Natural killer cell treated with Interleukin-12 subunit alpha and Interleukin-12 subunit beta and Interleukin-15 and Interleukin-18, amount 100 ng/mL, for 72 hours (primary cell): Measurements from ENCODE around the gene FUCA2. TPM values are rescaled to one million over a fixed set of nuclear protein-coding genes. Genes with fewer than 3 reads are reported as not detected.
"Not testable (repeated sequence)": the region's sequence is repeated elsewhere in the genome, so short reads cannot be mapped to it uniquely, and the experiment has no call there.

Source experiments
- ATAC-seq, 2 donors: fragments of 150-1000 bp; cut with Tn5 transposase in 1 of 2; sonication (Bioruptor Pico), chemical (Tn5 transposase) in 1 of 2; 2 replicates each; pipeline ENCODE4 v1.10.0; 2021
- DNase-seq: peaks from one replicate; pipeline ENCODE4 v3.0.0; 2022; ENCODE audit warnings: low spot score
- H3K27ac Mint-ChIP-seq, 2 donors: 1 replicate in 1 of 2; 2 replicates in 1 of 2; pipeline ENCODE4 v1.8.0; 2022; ENCODE audit warnings: mixed read lengths in 2 of 2, mild to moderate bottlenecking in 1 of 2, moderate library complexity in 1 of 2
- H3K27me3 Mint-ChIP-seq, 2 donors: 1 replicate in 1 of 2; 2 replicates in 1 of 2; pipeline ENCODE4 v1.8.0; 2022; ENCODE audit warnings: mixed read lengths in 2 of 2
- H3K36me3 Mint-ChIP-seq: one replicate; pipeline ENCODE4 v1.8.0; 2022; ENCODE audit warnings: mixed read lengths
- H3K4me1 Mint-ChIP-seq, 2 donors: 1 replicate in 1 of 2; 2 replicates in 1 of 2; pipeline ENCODE4 v1.8.0; 2022; ENCODE audit warnings: low read depth in 2 of 2, mixed read lengths in 2 of 2, mild to moderate bottlenecking in 1 of 2
- H3K4me3 Mint-ChIP-seq: one replicate; pipeline ENCODE4 v1.8.0; 2022; ENCODE audit warnings: mixed read lengths
- H3K9me3 Mint-ChIP-seq: 2 replicates; pipeline ENCODE4 v1.8.0; 2022; ENCODE audit warnings: mixed read lengths
- total RNA-seq, 2 donors: library from RNA; stranded (reverse); gene quantifications; one replicate each; pipeline ENCODE4 v1.2.3, GENCODE V29; 2022

The FUCA2 gene
- total RNA-seq, 2 donors from 2014 or later: 25.4 to 28.9 TPM

DNA sequence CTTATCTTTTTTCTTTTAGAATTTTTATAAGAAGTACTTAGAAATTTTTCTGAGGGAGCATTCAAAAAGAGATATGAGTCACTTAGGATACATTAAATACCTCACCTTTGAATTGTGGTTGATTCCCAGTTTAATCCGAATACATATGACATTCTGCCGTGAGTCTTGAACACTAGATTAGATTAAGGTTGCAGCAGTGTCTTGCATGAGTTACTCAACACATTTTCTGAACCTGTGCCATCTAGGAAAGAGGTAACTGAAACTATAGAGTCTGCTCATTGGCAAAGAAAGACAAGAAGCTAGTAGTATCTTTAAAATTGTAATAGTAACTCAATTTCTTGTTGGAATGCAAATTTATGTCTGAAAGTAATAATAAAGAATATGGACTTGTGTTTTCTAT is 46.0 kb downstream of the FUCA2 start:
- no peak overlapping the region for H3K27ac Mint-ChIP-seq
- no peaks in the 10 kb centered on the region for H3K27me3 Mint-ChIP-seq
- H3K4me3 Mint-ChIP-seq: no peak overlapping the region
- peaks cover 6% of the 10 kb centered on the region for H3K36me3 Mint-ChIP-seq
- no peaks in the 10 kb centered on the region for H3K9me3 Mint-ChIP-seq
- DNase-seq: no peak
- peaks cover 0 to 4% of the 10 kb centered on the region in 2 donors for H3K4me1 Mint-ChIP-seq
- no peak for ATAC-seq

DNA sequence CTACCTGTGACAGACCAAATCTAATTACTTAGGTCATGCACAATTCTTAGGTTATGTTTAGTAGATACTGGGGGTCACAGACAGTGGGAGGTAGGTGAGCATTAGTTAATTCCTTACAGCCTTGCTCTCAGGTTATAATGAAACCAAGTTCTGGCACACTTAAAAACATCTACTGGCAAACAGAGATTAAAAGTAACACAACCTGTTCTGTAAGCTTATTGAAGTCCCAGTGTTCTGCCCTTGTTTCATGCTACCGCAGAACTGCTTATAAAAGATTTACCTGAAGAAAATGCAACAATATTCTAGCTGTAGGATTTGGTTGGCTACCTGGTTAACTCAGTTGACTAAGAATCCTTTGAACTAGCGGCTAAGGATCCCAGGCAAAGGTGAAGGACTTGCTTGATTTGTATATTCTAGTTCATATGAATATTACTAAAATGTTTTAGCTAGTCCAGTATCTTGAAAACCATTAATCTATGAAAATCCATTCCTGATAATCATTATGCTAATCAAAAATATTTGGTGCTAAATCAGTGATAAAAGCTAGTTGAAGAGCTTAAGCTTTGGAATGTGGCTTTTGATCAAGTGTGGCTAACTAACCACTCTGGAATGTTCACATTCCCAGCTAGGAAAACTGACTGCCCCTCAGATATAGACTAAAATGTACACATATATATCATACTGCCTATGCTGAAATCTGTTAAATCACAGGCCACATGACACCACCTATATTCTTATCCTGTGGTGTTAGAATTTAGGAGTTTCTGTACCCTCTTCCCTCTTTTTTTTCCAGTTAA is 53.8 kb downstream of the FUCA2 start:
- H3K9me3 Mint-ChIP-seq: no peaks in the 10 kb centered on the region
- no peak for ATAC-seq
- no peak for DNase-seq
- no peak overlapping the region for H3K27ac Mint-ChIP-seq
- H3K4me1 Mint-ChIP-seq: peaks cover 11 to 12% of the 10 kb centered on the region in 2 donors
- no peaks in the 10 kb centered on the region for H3K27me3 Mint-ChIP-seq
- H3K4me3 Mint-ChIP-seq: no peak overlapping the region
- peaks cover 10% of the 10 kb centered on the region for H3K36me3 Mint-ChIP-seq

DNA sequence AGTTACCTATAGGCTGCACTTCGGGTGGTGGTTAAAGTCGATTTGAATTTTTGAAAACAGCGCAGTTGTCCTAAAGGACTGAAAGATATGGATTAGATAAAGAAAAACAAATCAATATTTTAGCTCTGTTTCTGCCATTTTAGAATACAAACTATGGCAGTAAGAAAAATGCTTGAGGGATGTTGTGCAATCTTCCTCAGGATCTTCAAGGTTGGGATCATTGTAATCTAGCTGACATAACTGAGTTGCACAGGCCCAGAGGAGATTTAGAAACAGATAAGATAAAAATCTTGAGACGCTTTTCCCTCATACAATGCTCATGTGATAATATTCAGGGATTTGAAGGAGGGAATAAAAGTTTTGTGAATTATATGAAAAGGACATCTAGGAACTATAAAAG is 60.0 kb downstream of the FUCA2 start:
- ATAC-seq (no peak), DNase-seq (no peak)
- Mint-ChIP-seq H3K27me3 (no peaks in the 10 kb centered on the region), H3K4me1 (peaks cover 29 to 30% of the 10 kb centered on the region in 2 donors), H3K4me3 (peak overlapping the region; percentile 93), H3K27ac (peak overlapping the region; percentile 93 to 96), H3K36me3 (no peaks in the 10 kb centered on the region), H3K9me3 (no peaks in the 10 kb centered on the region)

DNA sequence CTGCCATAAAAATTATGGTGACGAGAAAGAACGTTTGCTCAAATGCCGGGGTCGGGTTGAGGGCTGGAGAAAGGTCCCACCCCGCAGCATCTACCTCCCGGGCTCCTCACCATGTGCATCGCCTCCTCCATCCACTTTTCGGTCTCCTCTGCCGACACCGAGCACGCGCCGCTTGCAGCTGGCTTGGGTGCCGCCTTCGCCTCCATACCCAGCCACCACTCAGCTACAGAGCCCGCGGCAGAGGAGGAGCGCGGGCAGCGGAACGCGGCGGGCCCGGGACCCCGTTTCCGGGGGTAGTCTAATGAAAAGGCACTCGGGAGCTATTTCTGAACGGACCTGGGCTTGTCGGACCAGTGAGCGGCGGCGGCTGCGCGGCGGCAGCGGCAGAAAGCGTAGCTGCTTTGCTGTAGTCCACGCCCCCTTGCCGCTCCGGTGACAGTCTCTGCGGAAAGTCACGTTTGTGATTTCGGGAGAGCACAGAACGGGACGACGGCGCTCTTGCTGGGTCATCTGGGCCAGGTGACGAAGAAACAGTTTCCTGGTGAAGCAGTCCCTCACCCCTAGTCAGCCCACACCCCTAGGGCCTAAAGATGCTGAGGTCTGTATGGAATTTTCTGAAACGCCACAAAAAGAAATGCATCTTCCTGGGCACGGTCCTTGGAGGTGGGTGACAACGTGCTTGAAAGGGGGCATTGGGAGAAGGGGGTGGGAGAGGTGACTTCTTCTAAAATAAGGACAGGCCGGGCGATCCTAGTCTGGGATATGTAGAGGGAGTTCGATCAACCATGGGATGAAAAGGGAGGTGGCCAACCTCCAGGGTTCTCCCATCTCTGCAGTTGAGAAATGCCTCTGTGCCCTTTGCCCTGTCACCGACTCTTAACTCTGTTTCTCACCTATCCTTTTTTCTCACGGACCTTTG is 60.8 kb downstream of the FUCA2 start, which contains the start of the genes ADAT2 and PEX3:
Gene ADAT2, minus strand, starts transcription at position 243 of the 919 bp plus-strand sequence. Its CDS starts 37 bp downstream, at position 206.
Gene PEX3, plus strand, starts transcription at position 353 of the 919 bp plus-strand sequence. Its CDS starts 238 bp downstream, at position 591.
- H3K4me3 Mint-ChIP-seq: peak within 1 kb of the TSS; percentile 93
- H3K4me1 Mint-ChIP-seq: peaks cover 29 to 30% of the 10 kb centered on the region in 2 donors
- peak within 1 kb of the TSS; percentile 93 to 96 for H3K27ac Mint-ChIP-seq
- no peaks in the 10 kb centered on the region for H3K27me3 Mint-ChIP-seq
- H3K9me3 Mint-ChIP-seq: no peaks in the 10 kb centered on the region
- ATAC-seq: peak; percentile 100
- DNase-seq: peak; percentile 93
- no peaks in the 10 kb centered on the region for H3K36me3 Mint-ChIP-seq

DNA sequence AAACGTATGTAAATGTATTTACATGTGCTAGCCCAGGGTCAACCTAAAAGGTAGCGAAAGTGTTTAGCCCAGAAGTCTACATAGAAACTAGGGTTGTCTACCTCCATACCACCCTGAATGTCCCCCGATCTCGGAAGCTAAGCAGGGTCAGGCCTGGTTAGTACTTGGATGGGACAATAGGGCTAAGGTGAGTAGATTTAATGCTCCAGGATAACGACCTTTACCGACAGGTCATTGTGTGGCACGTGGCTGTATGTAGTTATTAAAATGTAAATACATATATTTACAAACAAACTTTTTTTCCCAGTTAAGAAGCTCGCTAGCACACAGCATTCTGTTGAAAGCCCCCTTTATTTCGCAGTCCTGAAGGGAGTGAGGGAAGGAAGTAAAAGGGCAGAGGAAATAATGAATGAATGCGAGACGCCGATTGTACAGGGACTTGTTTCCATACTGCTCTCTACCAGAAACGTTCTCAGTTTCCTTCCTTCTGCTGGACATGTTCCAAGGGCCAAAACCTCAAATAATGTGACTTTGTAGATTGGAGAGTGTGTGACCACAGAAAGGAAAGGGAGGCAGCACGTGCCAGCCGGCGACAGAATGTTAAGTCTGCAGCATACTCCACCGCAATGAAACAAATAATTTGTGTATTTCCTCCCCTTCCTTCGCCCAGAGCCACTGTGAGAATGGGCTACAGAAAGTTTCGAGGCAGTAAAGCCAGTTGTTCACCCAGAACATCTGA is 61.6 kb downstream of the FUCA2 start:
- peaks cover 27 to 29% of the 10 kb centered on the region in 2 donors for H3K4me1 Mint-ChIP-seq
- peak overlapping the region; percentile 93 for H3K4me3 Mint-ChIP-seq
- ATAC-seq: no peak

DNA sequence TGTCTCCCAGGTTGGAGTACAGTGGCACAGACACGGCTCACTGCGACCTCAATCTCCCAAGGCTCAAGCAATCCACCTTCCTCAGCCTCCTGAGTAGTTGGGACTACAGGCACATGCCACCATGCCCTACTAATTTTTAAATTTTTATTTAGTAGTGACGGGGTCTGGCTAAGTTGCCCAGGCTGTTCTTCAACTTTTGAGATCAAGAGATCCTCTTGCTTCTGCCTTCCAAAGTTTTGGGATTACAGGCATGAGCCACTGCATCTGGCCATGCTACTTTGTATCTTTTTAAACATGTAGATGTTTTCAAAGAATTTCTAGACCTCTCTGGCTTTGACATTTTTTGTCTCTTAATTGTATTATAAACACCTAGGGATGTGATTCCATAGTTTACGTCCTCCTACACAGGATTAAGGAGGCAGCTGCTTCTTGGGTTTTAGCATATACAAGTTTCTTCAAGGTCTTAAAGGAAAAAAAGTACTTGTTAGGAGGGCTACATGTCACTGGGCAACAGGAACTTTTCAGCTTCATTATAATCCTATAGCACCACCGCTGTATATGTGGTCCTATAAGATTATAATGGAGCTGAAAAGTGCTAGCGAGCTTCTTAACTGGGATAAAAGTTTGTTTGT is 62.3 kb downstream of the FUCA2 start:
- Mint-ChIP-seq H3K36me3 (no peaks in the 10 kb centered on the region), H3K27ac (peak overlapping the region; percentile 93 to 96), H3K27me3 (no peaks in the 10 kb centered on the region), H3K4me1 (peaks cover 23 to 24% of the 10 kb centered on the region in 2 donors), H3K9me3 (no peaks in the 10 kb centered on the region), H3K4me3 (peak overlapping the region; percentile 93)
- ATAC-seq: no peak
- DNase-seq: no peak

More for the DNA sequence above, 61.6 kb downstream of the FUCA2 start:
- Mint-ChIP-seq H3K9me3 (no peaks in the 10 kb centered on the region), H3K27me3 (no peaks in the 10 kb centered on the region), H3K36me3 (no peaks in the 10 kb centered on the region), H3K27ac (peak overlapping the region; percentile 93 to 96)
- DNase-seq: no peak

DNA sequence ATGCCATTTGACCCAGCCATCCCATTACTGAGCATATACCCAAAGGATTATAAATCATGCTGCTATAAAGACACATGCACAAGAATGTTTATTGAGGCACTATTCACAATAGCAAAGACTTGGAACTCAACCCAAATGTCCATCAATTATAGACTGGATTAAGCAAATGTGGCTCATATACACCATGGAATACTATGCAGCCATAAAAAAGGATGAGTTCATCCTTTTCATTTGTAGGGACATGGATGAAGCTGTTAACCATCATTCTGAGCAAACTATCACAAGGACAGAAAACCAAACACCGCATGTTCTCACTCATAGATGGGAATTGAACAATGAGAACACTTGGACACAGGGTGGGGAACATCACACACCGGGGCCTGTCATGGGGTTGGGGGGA is 63.7 kb downstream of the FUCA2 start:
- peaks cover 17 to 20% of the 10 kb centered on the region in 2 donors for H3K4me1 Mint-ChIP-seq
- DNase-seq, H3K9me3 Mint-ChIP-seq, H3K27me3 Mint-ChIP-seq, H3K4me3 Mint-ChIP-seq, H3K27ac Mint-ChIP-seq, ATAC-seq, H3K36me3 Mint-ChIP-seq: not testable (repeated sequence)

Other genes starting within 250 kb of the FUCA2 start
- gene ADAT2, start 61.0 kb downstream of the FUCA2 start, total RNA-seq: 10 to 100 TPM; 11.1 to 26.9 TPM
- gene PEX3, start 60.9 kb downstream of the FUCA2 start, total RNA-seq: 10 to 100 TPM; 21.8 to 23.3 TPM
- 10 to 100 TPM; 19.9 to 23.6 TPM for gene PHACTR2, start 166.2 kb upstream of the FUCA2 start, total RNA-seq